ENCODE results near the gene ZIC2.

GRCh38 chr13:99948907-99949678 lies 32.5 kb upstream of the ZIC2 start:
- TF ChIP-seq, protein P1, sequence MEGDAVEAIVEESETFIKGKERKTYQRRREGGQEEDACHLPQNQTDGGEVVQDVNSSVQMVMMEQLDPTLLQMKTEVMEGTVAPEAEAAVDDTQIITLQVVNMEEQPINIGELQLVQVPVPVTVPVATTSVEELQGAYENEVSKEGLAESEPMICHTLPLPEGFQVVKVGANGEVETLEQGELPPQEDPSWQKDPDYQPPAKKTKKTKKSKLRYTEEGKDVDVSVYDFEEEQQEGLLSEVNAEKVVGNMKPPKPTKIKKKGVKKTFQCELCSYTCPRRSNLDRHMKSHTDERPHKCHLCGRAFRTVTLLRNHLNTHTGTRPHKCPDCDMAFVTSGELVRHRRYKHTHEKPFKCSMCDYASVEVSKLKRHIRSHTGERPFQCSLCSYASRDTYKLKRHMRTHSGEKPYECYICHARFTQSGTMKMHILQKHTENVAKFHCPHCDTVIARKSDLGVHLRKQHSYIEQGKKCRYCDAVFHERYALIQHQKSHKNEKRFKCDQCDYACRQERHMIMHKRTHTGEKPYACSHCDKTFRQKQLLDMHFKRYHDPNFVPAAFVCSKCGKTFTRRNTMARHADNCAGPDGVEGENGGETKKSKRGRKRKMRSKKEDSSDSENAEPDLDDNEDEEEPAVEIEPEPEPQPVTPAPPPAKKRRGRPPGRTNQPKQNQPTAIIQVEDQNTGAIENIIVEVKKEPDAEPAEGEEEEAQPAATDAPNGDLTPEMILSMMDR (conservative IDR thresholded peaks at IDR 0.05; ENCODE audit: low read depth, low read length) = no peak
- TF ChIP-seq EZH2 (IDR thresholded peaks at IDR 0.05; ENCODE audit: borderline replicate concordance, low read depth, low read length, poor library complexity, severe bottlenecking) = no peak

Data from A673 (cell line).